NCI-H1417 treated with DMSO at 0.1 percent for 48 hours (cell line): ENCODE data around the gene PTPN12.
"Not testable (repeated sequence)": the region's sequence is repeated elsewhere in the genome, so short reads cannot be mapped to it uniquely, and the experiment has no call there.

Experiments used
- DNase-seq: peaks from one replicate; lab custom pipeline; 2025; lab: John Stamatoyannopoulos, UW

The PTPN12 gene

DNA sequence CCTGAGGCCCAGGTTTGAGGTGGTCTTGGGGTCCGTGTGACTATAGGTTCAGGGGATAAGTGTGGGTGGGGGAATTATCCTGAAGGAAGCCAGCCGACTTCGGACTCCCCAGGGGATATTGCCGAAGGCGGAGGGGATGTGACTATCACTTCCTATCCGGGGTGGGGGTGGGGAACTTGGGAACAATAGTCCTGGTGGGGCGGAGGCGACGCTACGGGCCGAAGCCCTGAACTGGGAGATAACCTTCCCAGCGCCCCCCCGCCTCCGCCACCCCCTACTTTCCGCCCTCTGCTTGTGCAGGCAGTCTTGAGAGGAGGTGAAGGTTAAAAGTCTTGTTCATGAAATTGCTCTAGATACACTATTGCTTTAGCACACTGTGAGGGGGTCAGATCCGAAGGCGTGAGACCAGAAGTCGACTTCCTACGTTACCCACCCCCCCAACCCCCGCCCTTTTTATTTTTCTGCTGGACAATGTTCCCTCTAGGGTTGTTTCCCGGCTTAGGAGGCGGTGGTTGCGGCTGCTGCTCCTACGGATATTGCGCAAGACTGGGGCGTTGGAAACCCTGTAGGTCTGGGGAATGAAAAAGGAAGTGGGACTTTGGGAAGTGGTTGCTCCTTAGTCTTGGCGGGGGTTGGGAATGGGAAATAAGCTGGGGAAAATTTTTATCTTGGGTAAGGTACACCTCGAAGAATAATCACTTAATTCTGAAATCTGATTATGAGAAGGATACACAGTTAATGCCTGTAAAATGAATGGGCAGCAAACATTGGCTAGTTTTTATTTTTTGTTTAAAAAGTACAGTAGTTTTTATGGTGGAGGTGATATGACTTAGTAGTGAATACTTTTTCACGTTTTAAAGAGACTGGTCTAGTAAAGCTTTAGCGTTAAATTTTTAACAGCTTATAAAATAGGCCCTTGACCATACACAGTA is 1.5 kb downstream of the PTPN12 start:
- peak; percentile 46 for DNase-seq

- DNase-seq = no peak
These were observed 3.3 kb downstream of the PTPN12 start for GRCh38 chr7:77540402-77540822.

DNA sequence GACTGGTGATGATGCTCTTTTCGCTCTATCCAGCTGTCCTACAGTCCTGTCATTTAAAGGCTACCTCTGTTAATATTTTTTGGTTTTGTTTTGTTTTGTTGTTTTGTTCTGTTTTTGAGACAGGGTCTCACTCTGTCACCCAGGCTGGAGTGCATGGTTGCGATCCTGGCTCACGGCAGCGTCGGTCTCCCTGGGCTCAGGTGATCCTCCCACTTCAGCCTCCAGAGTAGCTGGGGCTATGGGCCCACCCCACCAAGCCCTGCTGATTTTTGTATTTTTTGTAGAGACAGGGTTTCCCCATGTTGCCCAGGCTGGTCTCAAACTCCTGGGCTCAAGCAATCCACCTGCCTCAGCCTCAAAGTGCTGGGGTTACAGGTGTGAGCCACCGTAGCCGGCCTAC is 3.9 kb downstream of the PTPN12 start:
- DNase-seq = not testable (repeated sequence)

- DNase-seq = no peak
These were observed 5.3 kb downstream of the PTPN12 start for GRCh38 chr7:77542409-77542808.

- no peak for DNase-seq
These were observed 5.8 kb downstream of the PTPN12 start for GRCh38 chr7:77542895-77543294.

- no peak for DNase-seq
These were observed 6.8 kb downstream of the PTPN12 start for GRCh38 chr7:77543910-77544309.

- DNase-seq = no peak
These were observed 7.4 kb downstream of the PTPN12 start for GRCh38 chr7:77544518-77544917.

DNA sequence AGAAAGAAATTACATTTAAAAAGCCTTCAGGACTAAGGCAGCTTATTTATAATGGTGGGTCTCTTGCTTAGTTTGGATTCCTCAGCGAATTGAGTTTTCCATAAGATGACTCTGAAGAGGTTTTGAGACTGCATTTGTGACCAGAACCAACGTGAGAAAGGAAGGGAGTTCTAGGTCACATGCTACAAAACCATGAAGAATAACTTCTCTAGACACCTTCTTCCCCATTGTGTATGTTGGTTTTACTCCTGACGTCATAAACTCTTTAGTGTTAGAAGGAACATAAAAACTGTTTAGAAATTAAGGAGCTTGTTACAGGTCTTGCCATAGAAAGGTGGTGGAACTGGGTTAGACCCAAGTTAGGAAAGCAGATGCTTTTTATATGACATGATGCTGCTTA is 11.1 kb downstream of the PTPN12 start:
- DNase-seq = no peak

DNA sequence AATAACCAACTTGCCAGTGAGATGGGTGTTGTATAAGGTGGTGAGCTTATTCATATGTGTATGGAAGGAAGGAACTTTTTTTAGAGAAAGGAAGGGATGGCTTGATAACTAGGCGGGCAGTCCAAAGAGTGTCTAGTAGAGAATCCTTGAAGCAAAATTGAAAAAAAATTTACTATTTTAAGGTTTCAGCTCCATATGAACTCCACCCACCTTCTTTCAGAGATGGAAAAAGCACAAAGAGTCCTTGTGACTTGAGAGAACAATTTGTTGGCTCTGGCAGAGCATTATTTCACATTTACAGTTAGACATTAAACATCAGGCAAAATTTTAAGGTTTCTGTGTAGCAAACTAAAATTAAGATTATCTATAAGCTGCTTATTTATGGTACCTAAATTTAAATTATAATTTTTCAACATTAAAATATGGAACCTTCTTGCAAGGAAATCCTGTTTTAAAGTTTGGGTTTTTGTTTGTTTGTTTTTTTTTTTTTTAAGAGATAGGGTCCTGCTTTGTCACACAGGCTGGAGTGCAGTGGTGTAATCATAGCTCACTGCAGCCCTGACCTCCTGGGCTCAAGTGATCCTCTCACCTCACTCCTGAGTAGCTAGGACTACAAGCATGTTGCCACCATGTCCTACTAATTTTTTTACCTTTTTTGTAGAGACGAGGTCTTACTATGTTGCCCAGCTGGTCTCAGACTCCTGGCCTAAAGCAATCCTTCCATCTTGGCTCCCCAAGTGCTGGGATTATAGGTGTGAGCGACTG is 12.2 kb downstream of the PTPN12 start:
- DNase-seq = no peak

GRCh38 chr7:77550586-77550985 is 13.5 kb downstream of the PTPN12 start:
- no peak for DNase-seq

DNA sequence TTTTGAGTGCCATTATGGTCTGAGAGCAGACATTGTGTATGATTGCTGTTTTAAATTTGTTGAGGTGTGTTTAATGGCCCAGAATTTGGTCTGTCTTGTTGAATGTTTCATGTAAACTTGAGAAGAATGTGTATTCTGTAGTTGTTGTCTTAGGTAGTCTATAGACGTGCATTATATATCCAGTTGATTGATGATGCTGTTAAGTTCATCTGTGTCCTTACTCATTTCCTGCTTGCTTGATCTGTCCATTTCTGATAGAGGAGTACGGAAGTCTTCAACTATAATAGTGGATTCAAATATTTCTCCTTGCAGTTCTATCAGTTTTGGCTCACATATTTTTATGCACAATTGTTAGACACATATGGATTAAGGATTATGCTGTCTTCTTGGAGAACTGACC is 16.0 kb downstream of the PTPN12 start:
- DNase-seq = no peak

DNA sequence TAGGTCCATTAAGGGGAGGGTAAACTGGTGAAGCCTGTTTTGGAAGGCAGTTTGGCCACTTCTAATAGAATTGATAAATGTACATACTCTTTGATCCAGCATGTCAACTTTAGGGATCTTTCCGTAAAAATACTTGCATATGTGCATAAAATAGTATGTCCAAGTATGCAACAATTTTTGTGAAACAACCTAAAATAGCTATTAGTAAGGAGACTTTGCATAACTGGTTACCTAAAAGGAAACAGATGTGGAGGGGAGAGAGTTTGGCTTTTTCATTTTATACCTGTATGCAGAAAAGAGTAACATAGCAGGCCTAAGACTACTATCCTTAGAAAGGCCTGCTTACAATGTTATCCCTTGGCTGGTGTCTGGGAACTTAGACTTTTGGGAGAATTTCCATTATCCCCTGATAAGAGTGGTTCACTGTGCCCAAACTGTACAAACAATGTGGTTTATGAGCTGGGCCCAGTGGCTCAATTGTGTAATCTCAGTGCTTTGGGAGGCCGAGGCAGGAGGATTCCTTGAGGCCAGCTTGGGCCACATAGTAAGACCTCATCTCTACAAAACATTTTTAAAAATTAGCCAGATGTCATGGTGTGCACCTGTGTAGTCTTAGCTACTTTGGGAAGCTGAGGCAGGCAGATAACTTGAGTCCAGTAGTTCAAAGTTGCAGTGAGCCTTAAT is 21.3 kb downstream of the PTPN12 start:
- no peak for DNase-seq

DNA sequence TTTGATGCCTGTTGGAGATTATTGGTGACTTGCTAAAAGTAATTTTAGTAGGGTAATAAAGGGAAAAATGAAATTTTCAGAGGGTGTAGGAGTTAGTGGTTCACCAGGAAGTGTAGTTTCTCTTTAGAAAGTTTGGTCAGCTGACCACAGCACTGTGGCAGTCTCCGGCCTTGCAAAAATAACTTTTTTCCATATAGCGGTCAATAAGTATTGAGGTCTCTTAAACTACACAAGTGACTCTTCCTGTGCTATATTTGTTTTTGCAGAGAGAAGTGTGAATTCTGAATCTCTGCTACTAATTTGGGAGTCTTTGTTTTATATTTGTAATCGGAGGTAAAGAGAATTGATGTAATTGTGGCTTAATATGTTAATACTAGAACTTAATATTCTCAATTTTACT is 24.3 kb downstream of the PTPN12 start:
- DNase-seq = no peak

GRCh38 chr7:77563275-77563674 is 26.2 kb downstream of the PTPN12 start:
- DNase-seq = no peak

DNA sequence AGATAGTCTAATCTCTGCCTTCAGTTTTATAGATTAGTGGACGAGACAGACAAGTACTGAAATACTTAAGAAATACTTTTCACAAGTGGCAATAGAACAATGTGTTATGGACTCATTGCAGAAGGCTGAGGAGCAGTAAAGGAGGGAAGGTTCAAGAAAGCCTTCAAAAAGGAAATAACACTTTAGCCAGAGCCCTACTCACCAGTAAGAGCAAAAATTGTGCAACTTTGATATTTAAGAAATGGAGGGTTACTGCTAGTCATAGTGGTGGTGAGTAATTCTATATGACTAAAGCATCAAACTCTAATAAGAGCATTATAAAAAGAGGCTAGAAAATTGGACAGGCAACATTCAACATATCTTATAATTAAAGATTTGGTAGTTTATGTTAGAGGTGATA is 28.8 kb downstream of the PTPN12 start:
- no peak for DNase-seq

DNA sequence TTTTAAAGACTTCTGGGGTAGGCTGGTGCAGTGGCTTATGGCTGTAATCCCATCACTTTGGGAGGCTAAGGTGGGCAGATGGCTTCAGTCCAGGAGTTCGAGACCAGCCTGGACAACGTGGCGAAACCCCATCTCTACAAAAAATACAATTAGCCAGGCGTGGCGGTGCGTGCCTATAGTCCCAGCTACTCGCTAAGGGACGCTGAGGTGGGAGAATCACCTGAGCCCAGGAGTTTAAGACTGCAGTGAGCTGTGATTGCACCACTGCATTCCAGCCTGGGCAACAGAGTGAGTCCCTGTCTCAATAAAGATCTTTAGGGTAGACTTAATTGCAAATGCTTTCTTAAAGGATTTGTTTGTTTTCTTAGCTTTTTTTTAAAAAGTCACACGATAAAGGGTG is 29.3 kb downstream of the PTPN12 start:
- DNase-seq = no peak

DNA sequence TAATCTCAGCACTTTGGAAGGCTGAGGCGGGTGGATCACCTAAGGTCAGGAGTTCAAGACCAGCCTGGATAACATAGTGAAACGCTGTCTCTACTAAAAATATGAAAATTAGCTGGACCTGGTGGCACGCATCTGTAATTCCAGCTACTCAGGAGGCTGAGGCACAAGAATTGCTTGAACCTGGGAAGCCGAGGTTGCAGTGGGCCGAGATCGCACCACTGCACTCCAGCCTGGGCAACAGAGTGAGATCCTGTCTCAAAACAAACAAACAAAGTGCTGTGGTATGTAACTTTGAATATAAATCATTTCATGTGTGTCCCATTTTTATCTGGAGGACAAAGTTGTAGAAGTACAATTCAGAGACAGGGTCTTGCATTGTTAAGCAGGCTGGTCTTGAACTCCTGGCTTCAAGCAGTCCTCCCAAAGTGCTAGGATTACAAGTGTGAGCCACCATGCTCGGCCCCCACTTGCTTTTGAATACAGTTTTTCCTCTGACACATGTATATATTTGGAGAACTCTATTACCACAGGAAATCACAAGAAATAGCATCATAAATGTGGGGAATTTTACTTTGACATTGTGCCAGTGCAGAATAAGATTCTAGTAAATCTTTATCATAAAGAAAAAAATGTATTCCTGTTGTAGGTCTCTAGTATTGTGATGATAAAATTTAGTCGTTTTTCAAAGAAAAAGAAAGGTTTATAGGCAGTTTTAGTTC is 32.6 kb downstream of the PTPN12 start:
- no peak for DNase-seq

DNA sequence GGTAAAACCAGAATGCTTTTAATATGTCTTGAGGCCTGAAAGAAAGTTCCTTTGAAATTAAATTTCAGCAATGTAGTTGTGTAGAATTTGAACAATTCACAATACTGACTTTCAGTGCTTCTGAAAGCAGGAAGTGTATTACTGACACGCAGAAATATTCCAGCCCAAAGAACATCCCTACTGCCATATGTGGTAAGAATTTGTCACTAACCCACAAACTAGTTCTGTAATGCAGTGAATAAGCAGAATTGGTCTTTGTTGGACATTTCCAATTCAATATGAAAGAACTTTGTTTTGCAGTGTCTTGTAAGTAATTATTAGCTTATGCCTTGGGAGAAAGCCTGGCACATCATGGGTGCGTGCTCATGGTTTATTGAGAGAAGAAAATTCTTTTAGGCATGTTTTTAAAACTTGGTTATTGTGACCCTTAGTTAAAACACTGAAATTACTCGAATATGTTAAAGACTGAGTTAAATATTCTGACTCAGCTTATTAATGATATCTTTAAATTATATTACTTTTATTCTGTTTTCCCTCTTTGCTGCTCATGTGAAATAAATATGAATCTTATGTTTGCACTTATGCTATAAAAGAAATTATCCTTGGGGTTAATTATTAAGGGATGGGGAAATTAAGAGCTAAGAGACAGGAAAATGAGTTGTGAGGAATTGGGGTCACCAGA is 33.4 kb downstream of the PTPN12 start:
- DNase-seq = no peak

DNA sequence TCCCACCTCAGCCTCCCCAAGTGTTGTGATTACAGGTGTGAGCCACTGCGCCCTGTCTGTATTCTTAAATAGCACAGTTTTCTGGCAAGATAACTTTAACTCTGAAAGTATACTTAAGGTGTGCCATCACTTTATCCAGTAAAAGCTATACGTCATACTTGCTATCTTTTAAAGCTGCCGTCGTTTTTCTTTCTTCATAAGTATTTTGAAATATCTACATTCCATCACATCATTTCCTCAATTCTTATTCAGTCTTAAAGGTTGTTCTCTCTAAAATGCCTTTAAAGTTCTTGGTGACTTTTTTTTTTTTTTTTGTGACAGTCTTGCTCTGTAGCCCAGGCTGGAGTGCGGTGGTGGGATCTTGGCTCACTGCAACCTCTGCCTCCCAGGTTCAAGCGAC is 34.7 kb downstream of the PTPN12 start:
- no peak for DNase-seq

DNA sequence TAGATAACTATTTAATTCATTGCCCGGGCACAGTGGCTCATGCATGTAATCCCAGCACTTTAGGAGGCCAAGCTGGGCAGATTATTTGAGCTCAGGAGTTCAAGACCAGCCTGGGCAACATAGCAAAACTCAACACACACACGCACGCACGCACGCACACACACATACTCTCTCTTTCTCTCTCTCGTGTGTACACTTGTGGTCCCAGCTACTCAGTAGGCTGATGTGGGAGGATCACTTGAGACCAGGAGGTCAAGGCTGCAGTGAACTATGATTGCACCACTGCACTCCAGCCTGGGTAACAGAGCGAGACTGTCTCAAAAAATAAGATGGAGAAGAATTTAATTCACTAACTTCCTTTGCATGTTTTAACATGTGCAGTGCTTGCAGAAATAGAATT is 38.1 kb downstream of the PTPN12 start:
- DNase-seq = no peak

DNA sequence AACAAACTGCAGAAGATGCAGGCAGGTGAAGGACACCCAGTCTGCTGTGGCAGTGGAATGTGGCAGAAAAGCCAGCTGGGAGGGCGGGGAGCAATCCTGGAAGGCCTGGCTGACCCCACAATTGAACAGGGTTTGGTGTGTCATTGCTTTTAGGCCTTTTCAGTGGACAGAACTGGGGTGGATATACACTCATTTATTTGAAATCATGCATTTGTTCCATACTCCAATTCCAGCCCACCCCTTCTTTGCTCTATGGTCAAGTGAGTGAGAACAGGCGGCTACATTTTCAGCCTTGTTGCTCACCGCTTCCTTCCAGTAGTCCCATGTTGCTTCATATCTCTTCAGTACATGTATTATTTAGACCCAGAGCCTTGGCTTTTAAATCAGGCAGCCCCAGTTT is 39.8 kb downstream of the PTPN12 start:
- DNase-seq = no peak
